Liver (tissue), 9 donors: ENCODE measurements around the gene B4GALT4. TPM values are rescaled to one million over a fixed set of nuclear protein-coding genes. Genes with fewer than 3 reads are reported as not detected.

Experiments
- DNase-seq: peaks from one replicate; pipeline ENCODE4 v3.0.0-alpha.2; 2017; ENCODE audit warnings: low spot score
- H3K27ac ChIP-seq, 2 donors: one replicate each; pipeline ENCODE4 v1.7.0; 2013; ENCODE audit warnings: inconsistent platforms in 2 of 2, low read length in 2 of 2, control low read depth in 1 of 2, low read depth in 1 of 2, mild to moderate bottlenecking in 1 of 2
- H3K27me3 ChIP-seq, 4 donors: one replicate each; pipeline versions ENCODE4 v1.6.1 to v1.7.0; 2013; ENCODE audit warnings: low read length in 3 of 4, inconsistent platforms in 1 of 4, mild to moderate bottlenecking in 1 of 4, moderate library complexity in 1 of 4; ENCODE audit not compliant: control insufficient read depth in 4 of 4, insufficient read depth in 4 of 4
- H3K36me3 ChIP-seq, 4 donors: one replicate each; pipeline versions ENCODE4 v1.6.1 to v1.7.0; 2013; ENCODE audit warnings: low read length in 3 of 4, mild to moderate bottlenecking in 3 of 4, low read depth in 1 of 4, moderate library complexity in 1 of 4; ENCODE audit not compliant: control insufficient read depth in 4 of 4, insufficient read depth in 3 of 4
- H3K4me1 ChIP-seq, 4 donors: one replicate each; pipeline versions ENCODE4 v1.6.1 to v1.7.0; 2013; ENCODE audit warnings: low read length in 3 of 4, mild to moderate bottlenecking in 3 of 4, moderate library complexity in 1 of 4; ENCODE audit not compliant: control insufficient read depth in 4 of 4, insufficient read depth in 4 of 4
- H3K4me3 ChIP-seq, 3 donors: one replicate each; pipeline versions ENCODE4 v1.6.1 to v1.7.0; 2013; ENCODE audit warnings: low read length in 3 of 3, control low read depth in 1 of 3, low read depth in 1 of 3, mild to moderate bottlenecking in 1 of 3
- H3K9ac ChIP-seq, 2 donors: one replicate each; pipeline ENCODE4 v1.7.0; 2013; ENCODE audit warnings: low read length in 2 of 2, mild to moderate bottlenecking in 2 of 2, moderate library complexity in 2 of 2, control low read depth in 1 of 2, low read depth in 1 of 2
- H3K9me3 ChIP-seq, 4 donors: one replicate each; pipeline versions ENCODE4 v1.6.1 to v1.7.0; 2013; ENCODE audit warnings: low read length in 3 of 4; ENCODE audit not compliant: control insufficient read depth in 4 of 4
- ATF3 ChIP-seq: IDR thresholded peaks from 2 replicates; pipeline ENCODE4 v1.6.1; 2016; ENCODE audit warnings: antibody characterized with exemption
- CTCF ChIP-seq: fragments of 150-350 bp; IDR thresholded peaks from 2 replicates; pipeline ENCODE4 v1.5.1; 2017; ENCODE audit warnings: improper control_type of control experiment, low read depth, low read length; ENCODE audit not compliant: missing input control
- EGR1 ChIP-seq, 2 donors: IDR thresholded peaks; 2 replicates each; pipeline ENCODE4 v1.6.1; 2016 to 2018; ENCODE audit warnings: antibody characterized with exemption in 2 of 2, low read depth in 2 of 2
- FOXA1 ChIP-seq: IDR thresholded peaks from 2 replicates; pipeline ENCODE4 v1.6.1; 2016; ENCODE audit warnings: antibody characterized with exemption
- FOXA2 ChIP-seq: IDR thresholded peaks from 2 replicates; pipeline ENCODE4 v1.6.1; 2016; ENCODE audit warnings: antibody characterized with exemption
- GABPA ChIP-seq, 2 donors: IDR thresholded peaks in 1 of 2; conservative IDR thresholded peaks in 1 of 2; 2 replicates each; pipeline ENCODE4 v1.6.1; 2016; ENCODE audit warnings: antibody characterized with exemption in 2 of 2, mild to moderate bottlenecking in 1 of 2, moderate library complexity in 1 of 2
- HNF4A ChIP-seq, 2 donors: conservative IDR thresholded peaks; 2 replicates each; pipeline ENCODE4 v1.6.1; 2016; ENCODE audit warnings: antibody characterized with exemption in 2 of 2, mild to moderate bottlenecking in 2 of 2
- HNF4G ChIP-seq: IDR thresholded peaks from 2 replicates; pipeline ENCODE4 v1.6.1; 2016; ENCODE audit warnings: antibody characterized with exemption
- JUND ChIP-seq, 2 donors: IDR thresholded peaks; 2 replicates each; pipeline ENCODE4 v1.6.1; 2016; ENCODE audit warnings: antibody characterized with exemption in 2 of 2
- MAX ChIP-seq: IDR thresholded peaks from 2 replicates; pipeline ENCODE4 v1.6.1; 2016; ENCODE audit warnings: antibody characterized with exemption
- NR2F2 ChIP-seq: IDR thresholded peaks from 2 replicates; pipeline ENCODE4 v1.6.1; 2016; ENCODE audit warnings: antibody characterized with exemption
- RAD21 ChIP-seq, 2 donors: IDR thresholded peaks; 2 replicates each; pipeline ENCODE4 v1.6.1; 2016; ENCODE audit warnings: antibody characterized with exemption in 2 of 2, mild to moderate bottlenecking in 2 of 2
- REST ChIP-seq: IDR thresholded peaks from 2 replicates; pipeline ENCODE4 v1.6.1; 2016; ENCODE audit warnings: antibody characterized with exemption, mild to moderate bottlenecking
- RXRA ChIP-seq, 2 donors: IDR thresholded peaks; 2 replicates each; pipeline ENCODE4 v1.6.1; 2017 to 2018; ENCODE audit warnings: antibody characterized with exemption in 2 of 2, mild to moderate bottlenecking in 1 of 2
- SP1 ChIP-seq: IDR thresholded peaks from 2 replicates; pipeline ENCODE4 v1.6.1; 2018; ENCODE audit warnings: antibody characterized with exemption, mild to moderate bottlenecking
- TAF1 ChIP-seq: conservative IDR thresholded peaks from 2 replicates; pipeline ENCODE4 v1.6.1; 2016; ENCODE audit warnings: antibody characterized with exemption, mild to moderate bottlenecking
- YY1 ChIP-seq: IDR thresholded peaks from 2 replicates; pipeline ENCODE4 v1.6.1; 2016; ENCODE audit warnings: antibody characterized with exemption, mild to moderate bottlenecking
- ZBTB33 ChIP-seq: IDR thresholded peaks from 2 replicates; pipeline ENCODE4 v1.6.1; 2016; ENCODE audit warnings: antibody characterized with exemption
- WGBS: extraction: QIAGEN DNeasy Blood & Tissue Kit; methylation state at CpG from one replicate; pipeline ENCODE4 v1.1.7; 2013; 5-methylcytosine and 5-hydroxymethylcytosine counted together
- polyA plus RNA-seq, 2 donors: library from polyadenylated mRNA; stranded (reverse) in 1 of 2; unstranded in 1 of 2; fragments of 200-250 nt in 1 of 2; fragments of >200 nt in 1 of 2; fragmentation: Nextera tagmentation in 1 of 2; extraction: Ambion mirVana in 1 of 2; gene quantifications; one replicate each; pipeline versions ENCODE4 v1.2.1 to v1.2.3, GENCODE V29; 2013 to 2015
- total RNA-seq, 2 donors: library from RNA; depleted of rRNA; stranded (reverse); fragments of >200 nt; gene quantifications; one replicate each; pipeline ENCODE4 v1.2.3, GENCODE V29; 2014
- donor health status: healthy.
- donor health status: healthy.
- donor health status: healthy.
- donor health status: healthy.
- donor health status: healthy.

The B4GALT4 gene
- total and polyA plus RNA-seq, 4 donors = 9.3 to 14.6 (median 10.5) TPM

- no peak overlapping the region for H3K27ac ChIP-seq
- peaks cover 0 to 21% (median 12%) of the 10 kb centered on the region in 4 donors for H3K36me3 ChIP-seq
- no peak overlapping the region for H3K4me3 ChIP-seq
- TF ChIP-seq RXRA (IDR thresholded peaks at IDR 0.05) (no peak), ATF3 (no peak), JUND (IDR thresholded peaks at IDR 0.05) (no peak), MAX (no peak), FOXA2 (no peak), NR2F2 (no peak), SP1 (no peak), ZBTB33 (no peak), YY1 (no peak), EGR1 (IDR thresholded peaks at IDR 0.05; ENCODE audit: low read depth in 2 of 2) (no peak), FOXA1 (no peak), RAD21 (IDR thresholded peaks at IDR 0.05) (no peak), GABPA (IDR thresholded peaks at IDR 0.05 in 1 of 2, conservative IDR thresholded peaks at IDR 0.05 in 1 of 2) (no peak), CTCF (no peak), HNF4G (no peak), TAF1 (no peak)
- H3K9me3 ChIP-seq = no peaks in the 10 kb centered on the region
- 75% methylated on average over 4 of the region's 4 CpGs for WGBS
- no peaks in the 10 kb centered on the region for H3K27me3 ChIP-seq
- no peak overlapping the region for H3K9ac ChIP-seq
- DNase-seq = no peak
- H3K4me1 ChIP-seq = peaks cover 2 to 22% (median 20%) of the 10 kb centered on the region in 4 donors
Measured at GRCh38 chr3:119238363-119238762, 2.3 kb downstream of the B4GALT4 start.

GRCh38 chr3:119237299-119237698 is 3.4 kb downstream of the B4GALT4 start:
- TF ChIP-seq MAX (no peak), HNF4G (no peak), REST (no peak), SP1 (no peak), ZBTB33 (no peak), FOXA2 (no peak), YY1 (no peak), JUND (IDR thresholded peaks at IDR 0.05) (no peak), HNF4A (conservative IDR thresholded peaks at IDR 0.05) (no peak), EGR1 (IDR thresholded peaks at IDR 0.05; ENCODE audit: low read depth in 2 of 2) (no peak), RXRA (IDR thresholded peaks at IDR 0.05) (no peak)
- Histone ChIP-seq H3K4me3 (no peak overlapping the region), H3K4me1 (peaks cover 2 to 22% (median 20%) of the 10 kb centered on the region in 4 donors), H3K9ac (no peak overlapping the region), H3K9me3 (no peaks in the 10 kb centered on the region), H3K36me3 (peaks cover 0 to 24% (median 17%) of the 10 kb centered on the region in 4 donors), H3K27me3 (no peaks in the 10 kb centered on the region), H3K27ac (no peak overlapping the region)
- no peak for DNase-seq
